Mesodermal cell (in vitro differentiated cells): Measurements from ENCODE around the gene HAUS1.
"Not testable (repeated sequence)": the region's sequence is repeated elsewhere in the genome, so short reads cannot be mapped to it uniquely, and the experiment has no call there.

Source experiments
- H3K27ac ChIP-seq: 2 replicates; pipeline ENCODE4 v1.7.0; 2013; ENCODE audit warnings: mild to moderate bottlenecking, low read depth, low read length, moderate library complexity; ENCODE audit not compliant: severe bottlenecking
- H3K36me3 ChIP-seq: 2 replicates; pipeline ENCODE4 v1.7.1; 2013; ENCODE audit warnings: mild to moderate bottlenecking, low read length, moderate library complexity; ENCODE audit not compliant: control insufficient read depth, insufficient read depth
- H3K4me1 ChIP-seq: one replicate; pipeline ENCODE4 v1.7.1; 2013; ENCODE audit warnings: mild to moderate bottlenecking, low read length; ENCODE audit not compliant: insufficient read depth, control insufficient read depth, poor library complexity, severe bottlenecking
- H3K4me3 ChIP-seq: 2 replicates; pipeline ENCODE4 v1.7.0; 2013; ENCODE audit warnings: low read length, control low read depth, mild to moderate bottlenecking; ENCODE audit not compliant: insufficient read depth, poor library complexity, severe bottlenecking; ENCODE audit errors: extremely low read depth
- H3K9me3 ChIP-seq: 2 replicates; pipeline ENCODE4 v1.7.1; 2013; ENCODE audit warnings: mild to moderate bottlenecking, low read length, moderate library complexity; ENCODE audit not compliant: control insufficient read depth
- WGBS, 2 experiments: methylation state at CpG; one replicate each; pipeline ENCODE4 v1.1.5; 2013; ENCODE audit warnings: missing lambda C conversion rate in 2 of 2; ENCODE audit not compliant: insufficient coverage in 2 of 2; 5-methylcytosine and 5-hydroxymethylcytosine counted together

HAUS1 gene

GRCh38 chr18:46130549-46130948 lies 26.4 kb downstream of the HAUS1 start:
- H3K9me3 ChIP-seq, H3K4me3 ChIP-seq, H3K4me1 ChIP-seq, H3K27ac ChIP-seq: not testable (repeated sequence)
- 100% methylated on average over 2 of the region's 8 CpGs; no CpG with 5 or more reads in 1 of the 2 experiments for WGBS, 2 experiments
- peaks cover 46% of the 10 kb centered on the region for H3K36me3 ChIP-seq

GRCh38 chr18:46133534-46133933 lies 29.3 kb downstream of the HAUS1 start:
- no peaks in the 10 kb centered on the region for H3K4me1 ChIP-seq
- H3K27ac ChIP-seq, result no peak overlapping the region
- peaks cover 22% of the 10 kb centered on the region for H3K36me3 ChIP-seq
- no peaks in the 10 kb centered on the region for H3K9me3 ChIP-seq
- no peak overlapping the region for H3K4me3 ChIP-seq
- WGBS, 2 experiments, result 93 to 100% methylated on average over 1 to 2 of the region's 3 CpGs

GRCh38 chr18:46134920-46135675 lies 30.9 kb downstream of the HAUS1 start:
- Histone ChIP-seq H3K27ac (no peak overlapping the region), H3K9me3 (no peaks in the 10 kb centered on the region), H3K36me3 (peaks cover 7% of the 10 kb centered on the region), H3K4me1 (no peaks in the 10 kb centered on the region), H3K4me3 (no peak overlapping the region)
- WGBS, 2 experiments, result 79 to 80% methylated on average over 7 to 8 of the region's 9 CpGs

- Histone ChIP-seq H3K4me1 (peaks cover 2% of the 10 kb centered on the region), H3K9me3 (no peaks in the 10 kb centered on the region), H3K27ac (no peak overlapping the region), H3K4me3 (no peak overlapping the region), H3K36me3 (no peaks in the 10 kb centered on the region)
- WGBS, 2 experiments, result 83 to 93% methylated on average over 1 to 3 of the region's 4 CpGs
These were observed 36.0 kb downstream of the HAUS1 start for GRCh38 chr18:46140173-46140572.

- WGBS, 2 experiments, result 80 to 94% methylated on average over 1 to 2 of the region's 4 CpGs
- Histone ChIP-seq H3K4me1 (peaks cover 2% of the 10 kb centered on the region), H3K36me3 (no peaks in the 10 kb centered on the region), H3K27ac (no peak overlapping the region), H3K4me3 (no peak overlapping the region), H3K9me3 (no peaks in the 10 kb centered on the region)
These were observed 37.0 kb downstream of the HAUS1 start for GRCh38 chr18:46141199-46141598.

- Histone ChIP-seq H3K4me1 (peaks cover 10% of the 10 kb centered on the region), H3K36me3 (no peaks in the 10 kb centered on the region), H3K9me3 (no peaks in the 10 kb centered on the region), H3K27ac (no peak overlapping the region), H3K4me3 (no peak overlapping the region)
- WGBS, 2 experiments, result 0 to 43% methylated on average over 1 of the region's 2 CpGs
These were observed 44.6 kb downstream of the HAUS1 start for GRCh38 chr18:46148810-46149209.

GRCh38 chr18:46152436-46152807 lies 48.2 kb downstream of the HAUS1 start:
- H3K4me1 ChIP-seq, result peaks cover 23% of the 10 kb centered on the region
- H3K27ac ChIP-seq, result no peak overlapping the region
- 77 to 90% methylated on average over 5 to 7 of the region's 7 CpGs for WGBS, 2 experiments
- no peaks in the 10 kb centered on the region for H3K36me3 ChIP-seq
- no peaks in the 10 kb centered on the region for H3K9me3 ChIP-seq
- no peak overlapping the region for H3K4me3 ChIP-seq

- Histone ChIP-seq H3K9me3 (no peaks in the 10 kb centered on the region), H3K27ac (no peak overlapping the region), H3K4me1 (peaks cover 23% of the 10 kb centered on the region), H3K4me3 (no peak overlapping the region), H3K36me3 (no peaks in the 10 kb centered on the region)
- WGBS, 2 experiments, result 35 to 45% methylated on average over 6 to 7 of the region's 8 CpGs
These were observed 48.8 kb downstream of the HAUS1 start for GRCh38 chr18:46152808-46153617.

- Histone ChIP-seq H3K4me1 (peaks cover 30% of the 10 kb centered on the region), H3K9me3 (no peaks in the 10 kb centered on the region), H3K4me3 (no peak overlapping the region), H3K36me3 (no peaks in the 10 kb centered on the region), H3K27ac (peak overlapping the region; percentile 65)
- WGBS, 2 experiments, result no CpG with 5 or more reads among the region's 2 CpGs
These were observed 51.5 kb downstream of the HAUS1 start for GRCh38 chr18:46155641-46156051.

GRCh38 chr18:46156124-46156745 lies 52.0 kb downstream of the HAUS1 start:
- H3K36me3 ChIP-seq, result no peaks in the 10 kb centered on the region
- H3K4me3 ChIP-seq, result no peak overlapping the region
- WGBS, 2 experiments, result 100% methylated on average over 2 of the region's 3 CpGs; no CpG with 5 or more reads in 1 of the 2 experiments
- no peaks in the 10 kb centered on the region for H3K9me3 ChIP-seq
- H3K4me1 ChIP-seq, result peaks cover 30% of the 10 kb centered on the region
- peak overlapping the region; percentile 65 for H3K27ac ChIP-seq
